B cell (primary cell): ENCODE results near the gene RGL1.

Experiments
- CTCF ChIP-seq: fragments of 200-600 bp; IDR thresholded peaks from one replicate; pipeline ENCODE4 v1.8.0; 2022; ENCODE audit warnings: antibody characterized with exemption, mild to moderate bottlenecking
- EZH2 ChIP-seq: IDR thresholded peaks from 2 replicates; pipeline ENCODE4 v1.6.1; 2012; ENCODE audit warnings: borderline replicate concordance, low read depth, mild to moderate bottlenecking, moderate library complexity, low read length; ENCODE audit not compliant: insufficient read depth, poor library complexity, severe bottlenecking

- no peak for TF ChIP-seq CTCF
- TF ChIP-seq EZH2, result no peak
Observed at GRCh38 chr1:183778045-183778444, 26.9 kb upstream of the RGL1 start.
